Astrocyte (in vitro differentiated cells and primary cell): ENCODE measurements around the gene TRMT61A. TPM values are rescaled to one million over a fixed set of nuclear protein-coding genes. Genes with fewer than 3 reads are reported as not detected.

ENCODE experiments used
- DNase-seq: peaks from one replicate; pipeline ENCODE4 v3.0.0-alpha.2; 2010; ENCODE audit warnings: low read depth
- FAIRE-seq: peaks from 2 replicates; lab custom pipeline; 2011; peaks lifted over from hg19 to GRCh38; lab: Jason Lieb, UNC
- H2AFZ ChIP-seq: 2 replicates; pipeline ENCODE4 v1.6.0; 2012; ENCODE audit warnings: low read depth, low read length, inconsistent platforms
- H3K27ac ChIP-seq: 2 replicates; pipeline ENCODE4 v1.5.1; 2011; ENCODE audit warnings: low read depth, low read length, inconsistent platforms
- H3K27me3 ChIP-seq: 2 replicates; pipeline ENCODE4 v1.6.0; 2011; ENCODE audit warnings: low read length, inconsistent platforms; ENCODE audit not compliant: insufficient read depth
- H3K36me3 ChIP-seq: 2 replicates; pipeline ENCODE4 v1.5.1; 2011; ENCODE audit warnings: low read length, inconsistent platforms; ENCODE audit not compliant: insufficient read depth
- H3K4me1 ChIP-seq: 2 replicates; pipeline ENCODE4 v1.5.1; 2011; ENCODE audit warnings: low read length, inconsistent platforms; ENCODE audit not compliant: insufficient read depth
- H3K4me2 ChIP-seq: 2 replicates; pipeline ENCODE4 v1.6.0; 2012; ENCODE audit warnings: low read length, inconsistent platforms
- H3K4me3 ChIP-seq: 2 replicates; pipeline ENCODE4 v1.5.1; 2011; ENCODE audit warnings: low read depth, mild to moderate bottlenecking, low read length, inconsistent platforms; ENCODE audit not compliant: insufficient read depth
- H3K79me2 ChIP-seq: 2 replicates; pipeline ENCODE4 v1.6.0; 2012; ENCODE audit warnings: mild to moderate bottlenecking, low read length, inconsistent platforms; ENCODE audit not compliant: insufficient read depth
- H3K9ac ChIP-seq: 2 replicates; pipeline ENCODE4 v1.6.0; 2012; ENCODE audit warnings: mild to moderate bottlenecking, low read length, inconsistent platforms
- H3K9me3 ChIP-seq: 2 replicates; pipeline ENCODE4 v1.5.1; 2012; ENCODE audit warnings: low read depth, mild to moderate bottlenecking, low read length, inconsistent platforms; ENCODE audit not compliant: insufficient read depth
- H4K20me1 ChIP-seq: 2 replicates; pipeline ENCODE4 v1.6.0; 2012; ENCODE audit warnings: low read length, inconsistent platforms; ENCODE audit not compliant: insufficient read depth
- H3K27ac Mint-ChIP-seq: one replicate; pipeline ENCODE4 v1.8.0; 2021; ENCODE audit warnings: mild to moderate bottlenecking, mixed read lengths; ENCODE audit not compliant: unreplicated experiment
- H3K27me3 Mint-ChIP-seq: one replicate; pipeline ENCODE4 v1.8.0; 2021; ENCODE audit warnings: low read depth, mixed read lengths; ENCODE audit not compliant: unreplicated experiment
- H3K36me3 Mint-ChIP-seq: one replicate; pipeline ENCODE4 v1.8.0; 2021; ENCODE audit warnings: low read depth, mixed read lengths; ENCODE audit not compliant: unreplicated experiment
- H3K4me1 Mint-ChIP-seq: one replicate; pipeline ENCODE4 v1.8.0; 2021; ENCODE audit warnings: low read depth, mixed read lengths; ENCODE audit not compliant: unreplicated experiment
- H3K4me3 Mint-ChIP-seq: one replicate; pipeline ENCODE4 v1.8.0; 2021; ENCODE audit warnings: mild to moderate bottlenecking, moderate library complexity, mixed read lengths; ENCODE audit not compliant: unreplicated experiment
- H3K9me3 Mint-ChIP-seq: one replicate; pipeline ENCODE4 v1.8.0; 2021; ENCODE audit warnings: mild to moderate bottlenecking, mixed read lengths; ENCODE audit not compliant: unreplicated experiment
- CTCF ChIP-seq: IDR thresholded peaks from 2 replicates; pipeline ENCODE4 v1.5.1; 2011; ENCODE audit warnings: low read depth, mild to moderate bottlenecking, inconsistent platforms, low read length, moderate library complexity; ENCODE audit not compliant: insufficient read depth
- EZH2 ChIP-seq: IDR thresholded peaks from 2 replicates; pipeline ENCODE4 v1.6.1; 2012; ENCODE audit warnings: mild to moderate bottlenecking, low read length, inconsistent platforms; ENCODE audit not compliant: insufficient read depth
- total RNA-seq: library from RNA; stranded (reverse); gene quantifications from 2 replicates; pipeline ENCODE4 v1.2.1, GENCODE V29; 2021

TRMT61A gene
- total RNA-seq, 1 donor from 2014 or later, result 12.4 TPM

- Histone ChIP-seq H3K36me3 (peaks cover 22% of the 10 kb centered on the region), H3K9me3 (no peaks in the 10 kb centered on the region), H3K27ac (peak within 1 kb of the TSS; percentile 89), H2AFZ (peak within 1 kb of the TSS; percentile 82), H3K4me2 (peak within 1 kb of the TSS; percentile 99), H3K4me3 (peak within 1 kb of the TSS; percentile 99), H3K4me1 (peaks cover 31% of the 10 kb centered on the region), H3K27me3 (no peaks in the 10 kb centered on the region), H3K9ac (peak within 1 kb of the TSS; percentile 88), H3K79me2 (peaks cover 95% of the 10 kb centered on the region), H4K20me1 (peaks cover 63% of the 10 kb centered on the region)
- TF ChIP-seq EZH2, result no peak
- no peak for TF ChIP-seq CTCF
- Mint-ChIP-seq H3K4me3 (peak within 1 kb of the TSS; percentile 97), H3K27me3 (no peaks in the 10 kb centered on the region), H3K9me3 (no peaks in the 10 kb centered on the region), H3K36me3 (peaks cover 12% of the 10 kb centered on the region), H3K4me1 (peaks cover 25% of the 10 kb centered on the region), H3K27ac (peak within 1 kb of the TSS; percentile 96)
- no peak for FAIRE-seq
- peak; percentile 82 for DNase-seq
These were observed 33.6 kb downstream of the TRMT61A start, which contains the start of the genes BAG5 and COA8 for GRCh38 chr14:103562429-103563225. Gene BAG5, minus strand, starts transcription at chr14:103562657. Its CDS starts 1,493 bp downstream, at chr14:103561164. Gene COA8, plus strand, starts transcription at chr14:103562960. Its CDS starts 42 bp downstream, at chr14:103563002.

DNA sequence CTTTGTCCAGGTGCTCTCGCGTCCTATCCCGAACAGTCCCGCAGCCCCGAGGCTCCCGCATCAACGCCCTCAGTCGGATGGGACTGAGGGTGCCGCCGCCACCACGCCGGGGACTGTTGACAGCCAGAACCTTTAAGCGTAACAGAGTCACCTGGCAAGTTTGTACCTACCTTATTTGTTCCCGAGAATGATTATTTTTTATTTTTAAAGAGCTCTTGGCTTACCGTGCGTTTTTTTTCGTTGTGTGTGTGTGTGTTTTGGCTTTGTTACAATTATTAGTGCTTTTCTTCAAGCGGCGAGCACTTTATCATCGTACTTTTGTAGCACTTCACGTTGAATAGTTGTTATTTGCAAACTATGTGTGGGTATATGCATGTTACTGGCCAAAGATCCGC, 34.2 kb downstream of the TRMT61A start:
- Histone ChIP-seq H3K9me3 (no peaks in the 10 kb centered on the region), H3K4me1 (peaks cover 27% of the 10 kb centered on the region), H3K27ac (peak overlapping the region; percentile 89), H2AFZ (peak overlapping the region; percentile 82), H3K36me3 (peaks cover 20% of the 10 kb centered on the region), H3K4me2 (peak overlapping the region; percentile 99), H3K4me3 (peak overlapping the region; percentile 99), H3K79me2 (peaks cover 95% of the 10 kb centered on the region), H3K27me3 (no peaks in the 10 kb centered on the region), H3K9ac (peak overlapping the region; percentile 88), H4K20me1 (peaks cover 63% of the 10 kb centered on the region)
- no peaks in the 10 kb centered on the region for H3K9me3 Mint-ChIP-seq
- DNase-seq (no peak), FAIRE-seq (no peak)
- H3K36me3 Mint-ChIP-seq, result peaks cover 10% of the 10 kb centered on the region
- H3K27me3 Mint-ChIP-seq, result no peaks in the 10 kb centered on the region
- peak overlapping the region; percentile 27 for H3K27ac Mint-ChIP-seq
- peaks cover 25% of the 10 kb centered on the region for H3K4me1 Mint-ChIP-seq
- TF ChIP-seq CTCF (no peak), EZH2 (no peak)
- H3K4me3 Mint-ChIP-seq, result peak overlapping the region; percentile 93
